Duodenal mucosa (tissue), 2 donors: ENCODE measurements around the gene DNPH1.

ENCODE experiments used
- H3K27ac ChIP-seq: one replicate; pipeline ENCODE4 v1.7.0; 2013; ENCODE audit warnings: low read depth, low read length
- H3K27me3 ChIP-seq, 2 donors: one replicate each; pipeline ENCODE4 v1.7.0; 2013; ENCODE audit warnings: low read length in 2 of 2, control low read depth in 1 of 2; ENCODE audit not compliant: insufficient read depth in 2 of 2, control insufficient read depth in 1 of 2
- H3K36me3 ChIP-seq, 2 donors: one replicate each; pipeline ENCODE4 v1.7.0; 2013; ENCODE audit warnings: low read length in 2 of 2, control low read depth in 1 of 2; ENCODE audit not compliant: insufficient read depth in 2 of 2, control insufficient read depth in 1 of 2
- H3K4me1 ChIP-seq, 2 donors: one replicate each; pipeline ENCODE4 v1.7.0; 2013; ENCODE audit warnings: low read length in 2 of 2, control low read depth in 1 of 2; ENCODE audit not compliant: insufficient read depth in 2 of 2, control insufficient read depth in 1 of 2
- H3K4me3 ChIP-seq, 2 donors: one replicate each; pipeline ENCODE4 v1.7.0; 2013; ENCODE audit warnings: low read length in 2 of 2, low read depth in 1 of 2
- H3K9ac ChIP-seq, 2 donors: one replicate each; pipeline ENCODE4 v1.7.0; 2013; ENCODE audit warnings: low read length in 2 of 2, low read depth in 1 of 2
- H3K9me3 ChIP-seq, 2 donors: one replicate each; pipeline ENCODE4 v1.7.0; 2013; ENCODE audit warnings: low read length in 2 of 2, control low read depth in 1 of 2; ENCODE audit not compliant: control insufficient read depth in 1 of 2

DNPH1 gene

DNA sequence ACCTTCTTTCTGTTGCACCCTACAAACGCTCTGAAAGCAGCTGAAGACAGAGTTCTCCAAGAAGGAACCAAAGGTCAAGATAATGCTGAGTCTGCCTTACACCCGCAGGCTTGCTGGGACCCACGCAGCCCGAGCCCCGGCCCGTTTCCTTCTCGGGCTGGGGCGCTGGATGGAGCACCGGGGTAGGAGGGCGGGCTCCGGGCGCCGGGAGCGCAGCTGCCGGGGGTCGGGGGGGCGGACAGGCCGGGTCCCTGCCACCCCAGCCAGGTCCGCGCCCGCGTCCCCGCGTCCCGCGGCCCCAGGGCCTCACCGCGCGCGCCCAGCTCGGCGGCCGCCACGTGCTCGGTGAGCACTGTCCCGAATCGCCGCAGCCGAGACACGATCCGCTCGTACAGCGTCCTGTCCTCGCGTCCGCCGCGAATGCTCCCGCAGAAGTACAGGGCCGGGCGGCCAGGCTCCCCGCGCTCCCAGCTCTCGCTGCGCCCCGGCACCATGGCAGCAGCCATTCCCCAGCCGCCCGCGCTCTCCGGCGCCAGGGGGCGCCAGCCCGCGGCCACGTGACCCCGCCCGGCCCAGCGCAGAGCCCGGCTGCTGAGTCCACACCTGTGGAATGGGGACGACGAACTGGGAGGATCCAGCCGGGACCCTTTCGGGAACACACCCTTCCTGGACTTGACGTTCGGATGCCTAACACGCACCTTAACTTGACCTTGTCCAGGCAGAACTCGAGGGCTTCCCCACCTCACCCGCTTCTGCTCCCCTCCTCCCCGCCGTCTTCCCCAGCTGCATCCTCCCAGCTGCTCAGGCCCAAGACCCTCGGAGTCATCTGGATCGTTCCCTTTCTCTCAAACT is at the start of gene DNPH1:
Gene DNPH1 (minus strand): TSS at position 531 of the 852 bp plus-strand sequence. CDS start 25 bp downstream, at position 506.
- Histone ChIP-seq H3K27ac (peak within 1 kb of the TSS; percentile 33), H3K27me3 (peaks cover 0 to 2% of the 10 kb centered on the region in 2 donors), H3K4me3 (peak within 1 kb of the TSS; percentile 71 to 80), H3K9ac (peak within 1 kb of the TSS; percentile 36 to 71), H3K9me3 (no peaks in the 10 kb centered on the region), H3K36me3 (peaks cover 0 to 13% of the 10 kb centered on the region in 2 donors), H3K4me1 (peaks cover 14 to 18% of the 10 kb centered on the region in 2 donors)

GRCh38 chr6:43278524-43279078 is 49.3 kb upstream of the DNPH1 start:
- H3K27me3 ChIP-seq: no peaks in the 10 kb centered on the region

GRCh38 chr6:43277643-43278523 is 48.6 kb upstream of the DNPH1 start:
- Histone ChIP-seq H3K27ac (peak overlapping the region; percentile 90), H3K4me3 (peak overlapping the region; percentile 1 to 28), H3K4me1 (peaks cover 38 to 53% of the 10 kb centered on the region in 2 donors), H3K9ac (peak overlapping the region; percentile 18 to 77), H3K36me3 (no peaks in the 10 kb centered on the region), H3K9me3 (no peaks in the 10 kb centered on the region), H3K27me3 (no peaks in the 10 kb centered on the region)

More at GRCh38 chr6:43278524-43279078, 49.3 kb upstream of the DNPH1 start:
- Histone ChIP-seq H3K9me3 (no peaks in the 10 kb centered on the region), H3K27ac (peak overlapping the region; percentile 90), H3K4me1 (peaks cover 38 to 47% of the 10 kb centered on the region in 2 donors), H3K4me3 (peak overlapping the region in 1 of 2 donors; percentile 28), H3K9ac (peak overlapping the region; percentile 18 to 77), H3K36me3 (no peaks in the 10 kb centered on the region)

- H3K36me3 ChIP-seq: no peaks in the 10 kb centered on the region
- H3K4me3 ChIP-seq: peak overlapping the region in 1 of 2 donors; percentile 1
- H3K4me1 ChIP-seq: peaks cover 38 to 54% of the 10 kb centered on the region in 2 donors
- no peaks in the 10 kb centered on the region for H3K9me3 ChIP-seq
- H3K9ac ChIP-seq: peak overlapping the region; percentile 18 to 75
- peak overlapping the region; percentile 85 for H3K27ac ChIP-seq
- no peaks in the 10 kb centered on the region for H3K27me3 ChIP-seq
These were observed 48.0 kb upstream of the DNPH1 start for GRCh38 chr6:43277306-43277642.

- no peaks in the 10 kb centered on the region for H3K36me3 ChIP-seq
- H3K4me3 ChIP-seq: peak overlapping the region; percentile 56 to 67
- no peaks in the 10 kb centered on the region for H3K9me3 ChIP-seq
- H3K4me1 ChIP-seq: peaks cover 38 to 59% of the 10 kb centered on the region in 2 donors
- H3K27ac ChIP-seq: peak overlapping the region; percentile 85
- peak overlapping the region; percentile 18 to 75 for H3K9ac ChIP-seq
- H3K27me3 ChIP-seq: no peaks in the 10 kb centered on the region
These were observed 47.5 kb upstream of the DNPH1 start for GRCh38 chr6:43276577-43277305.

DNA sequence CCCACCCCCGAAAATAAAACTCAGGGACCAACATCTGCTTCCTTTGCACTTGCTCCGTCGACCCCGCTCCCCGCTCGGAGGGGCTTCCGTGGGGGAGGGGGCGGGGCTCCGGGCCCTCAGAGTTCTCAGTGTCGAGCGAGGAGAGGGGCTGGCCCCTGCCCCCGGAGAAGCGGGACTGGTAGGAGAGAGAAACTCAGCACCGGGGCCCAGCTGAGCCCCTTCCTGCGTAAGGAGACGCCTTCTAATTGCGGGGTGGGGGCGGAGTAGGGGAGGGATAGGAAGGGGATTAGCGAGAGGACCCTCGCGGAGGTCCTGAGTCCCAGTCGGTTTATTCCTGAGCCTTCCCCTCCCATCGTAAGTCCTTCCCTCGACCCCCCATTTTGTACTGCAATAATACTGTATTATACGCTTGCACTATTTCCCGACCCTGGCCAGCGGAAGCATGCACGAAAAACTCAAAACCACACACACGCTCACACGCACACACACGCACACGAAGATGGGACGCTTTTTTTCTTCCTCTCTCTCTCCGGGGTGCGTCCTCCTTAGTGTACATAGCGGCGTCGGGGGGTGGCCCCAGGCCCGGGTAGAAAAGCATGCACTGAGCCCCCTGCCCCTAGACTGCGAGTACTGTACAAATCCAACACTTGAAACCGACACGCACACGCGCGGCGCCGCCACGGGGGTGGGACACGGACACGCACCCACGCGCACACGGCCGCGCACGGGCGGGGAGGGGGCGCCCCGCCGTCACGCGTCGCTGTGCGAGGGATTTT is 46.7 kb upstream of the DNPH1 start:
- peak overlapping the region; percentile 56 to 67 for H3K4me3 ChIP-seq
- no peaks in the 10 kb centered on the region for H3K9me3 ChIP-seq
- H3K36me3 ChIP-seq: no peaks in the 10 kb centered on the region
- peak overlapping the region; percentile 12 to 75 for H3K9ac ChIP-seq
- peak overlapping the region; percentile 85 for H3K27ac ChIP-seq
- H3K4me1 ChIP-seq: peaks cover 42 to 64% of the 10 kb centered on the region in 2 donors
- no peaks in the 10 kb centered on the region for H3K27me3 ChIP-seq

- Histone ChIP-seq H3K36me3 (no peaks in the 10 kb centered on the region), H3K4me3 (peak overlapping the region; percentile 67 to 77), H3K27me3 (no peaks in the 10 kb centered on the region), H3K9me3 (no peaks in the 10 kb centered on the region), H3K27ac (peak overlapping the region; percentile 85), H3K9ac (peak overlapping the region; percentile 81 to 83), H3K4me1 (peaks cover 47 to 73% of the 10 kb centered on the region in 2 donors)
These were observed 45.8 kb upstream of the DNPH1 start for GRCh38 chr6:43274916-43275597.

- no peaks in the 10 kb centered on the region for H3K36me3 ChIP-seq
- peak overlapping the region; percentile 67 to 77 for H3K4me3 ChIP-seq
- H3K27ac ChIP-seq: peak overlapping the region; percentile 77
- H3K4me1 ChIP-seq: peaks cover 48 to 77% of the 10 kb centered on the region in 2 donors
- H3K27me3 ChIP-seq: no peaks in the 10 kb centered on the region
- peak overlapping the region; percentile 81 to 83 for H3K9ac ChIP-seq
- H3K9me3 ChIP-seq: no peaks in the 10 kb centered on the region
These were observed 45.0 kb upstream of the DNPH1 start for GRCh38 chr6:43274127-43274915.
